KOPT-K1 (cell line): Measurements from ENCODE around the gene FARSB.
"Not testable (repeated sequence)": the region's sequence is repeated elsewhere in the genome, so short reads cannot be mapped to it uniquely, and the experiment has no call there.

Experiments
- H3K27ac ChIP-seq: fragments of 200-600 bp; sonication (generic); 2 replicates; pipeline ENCODE4 v1.5.1; 2016; ENCODE audit warnings: antibody characterized with exemption, mild to moderate bottlenecking, low read depth, low read length; ENCODE audit not compliant: poor library complexity, severe bottlenecking
- H3K36me3 ChIP-seq: fragments of 200-600 bp; sonication (generic); 2 replicates; pipeline ENCODE4 v1.5.1; 2017; ENCODE audit warnings: antibody characterized with exemption, mild to moderate bottlenecking, low read length, moderate library complexity; ENCODE audit not compliant: insufficient read depth
- H3K9me3 ChIP-seq: fragments of 200-600 bp; sonication (generic); 2 replicates; pipeline ENCODE4 v1.5.1; 2017; ENCODE audit warnings: antibody characterized with exemption, low read length, mild to moderate bottlenecking; ENCODE audit not compliant: insufficient read depth, poor library complexity, severe bottlenecking

FARSB gene

DNA sequence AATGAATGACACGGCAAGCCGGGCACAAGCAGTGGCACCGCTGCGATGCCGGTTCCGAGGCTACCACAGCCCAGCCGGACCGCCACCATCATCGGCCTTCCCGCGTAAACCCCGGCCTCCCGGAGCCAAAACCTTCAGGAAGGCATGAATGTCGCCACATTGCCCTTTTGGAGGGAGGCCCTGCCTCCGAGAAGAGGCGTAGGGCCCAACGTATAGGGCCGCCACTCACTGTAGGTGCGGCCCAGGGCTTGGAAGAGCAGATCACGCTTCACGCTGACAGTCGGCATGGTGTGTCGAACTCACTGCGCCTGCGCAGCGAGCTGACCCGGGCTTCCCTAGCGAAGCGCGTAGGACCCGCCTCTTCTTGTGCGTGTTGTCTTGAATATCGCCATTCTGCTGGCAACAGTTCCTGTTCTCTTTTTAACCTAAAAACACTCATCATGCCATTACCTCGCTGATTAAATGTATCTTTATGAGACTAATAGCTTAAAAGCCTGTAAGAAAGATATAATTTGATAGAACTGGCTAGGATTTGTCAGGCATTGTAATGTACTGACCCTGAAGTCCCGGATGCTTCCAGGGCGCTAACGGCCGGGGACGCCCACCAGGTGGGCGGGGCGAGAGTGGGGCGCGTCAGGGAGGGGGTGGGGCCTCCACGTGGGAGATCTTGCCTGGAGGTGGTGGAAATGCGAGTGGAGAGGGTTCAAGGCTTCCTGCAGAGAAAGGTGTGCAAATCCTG lies at the start of gene FARSB:
FARSB (minus strand) TSS at position 306 of the 739 bp plus-strand sequence; CDS start at position 287, 19 bp downstream.
- Histone ChIP-seq H3K9me3 (no peaks in the 10 kb centered on the region), H3K27ac (peak within 1 kb of the TSS; percentile 88)

DNA sequence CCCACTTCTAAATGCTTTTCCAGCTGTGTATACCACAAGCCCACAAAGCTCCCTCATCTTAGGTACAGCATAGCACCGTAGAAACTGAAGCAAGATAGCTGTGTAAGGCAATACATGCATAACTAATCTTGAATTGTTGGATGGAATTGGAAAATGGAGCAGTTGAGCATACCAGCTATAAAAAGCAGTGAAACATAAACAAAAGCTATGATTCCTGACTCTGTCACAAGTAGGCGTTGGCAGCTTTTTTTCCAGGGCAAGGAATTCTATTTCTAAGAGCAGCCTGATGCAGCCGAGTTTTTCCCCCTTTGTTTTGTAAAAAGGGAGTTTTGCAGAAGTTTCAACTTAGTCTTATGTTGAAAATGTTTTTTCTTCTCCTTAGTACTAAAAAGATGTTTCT lies 48.0 kb upstream of the FARSB start:
- no peak overlapping the region for H3K27ac ChIP-seq
- H3K9me3 ChIP-seq = no peaks in the 10 kb centered on the region
- H3K36me3 ChIP-seq = no peaks in the 10 kb centered on the region

More for the DNA sequence above, at the start of gene FARSB:
- 0 out of 2 replicates have a peak, but pooled peaks cover 1% of the 10 kb centered on the region for H3K36me3 ChIP-seq

DNA sequence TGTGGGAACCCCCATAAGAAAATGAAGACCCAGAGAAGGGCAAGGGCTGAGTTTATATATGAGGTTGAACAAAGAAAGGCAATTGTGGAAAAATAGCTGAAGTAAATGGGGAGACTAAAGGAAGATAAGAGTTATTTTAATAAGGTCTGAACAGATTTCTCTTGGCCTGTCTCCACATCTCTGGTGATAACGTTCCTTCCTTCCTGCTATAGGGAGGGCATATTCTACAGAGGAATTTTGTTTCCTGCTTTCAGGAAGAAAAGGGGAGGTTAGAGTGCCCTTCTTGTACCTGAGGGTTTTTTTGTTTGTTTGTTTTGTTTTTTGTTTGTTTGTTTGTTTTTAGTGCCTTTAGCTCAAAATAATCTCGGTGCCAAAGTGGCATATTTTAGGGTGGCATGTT lies 47.2 kb upstream of the FARSB start:
- Histone ChIP-seq H3K36me3 (no peaks in the 10 kb centered on the region), H3K27ac (no peak overlapping the region), H3K9me3 (no peaks in the 10 kb centered on the region)

DNA sequence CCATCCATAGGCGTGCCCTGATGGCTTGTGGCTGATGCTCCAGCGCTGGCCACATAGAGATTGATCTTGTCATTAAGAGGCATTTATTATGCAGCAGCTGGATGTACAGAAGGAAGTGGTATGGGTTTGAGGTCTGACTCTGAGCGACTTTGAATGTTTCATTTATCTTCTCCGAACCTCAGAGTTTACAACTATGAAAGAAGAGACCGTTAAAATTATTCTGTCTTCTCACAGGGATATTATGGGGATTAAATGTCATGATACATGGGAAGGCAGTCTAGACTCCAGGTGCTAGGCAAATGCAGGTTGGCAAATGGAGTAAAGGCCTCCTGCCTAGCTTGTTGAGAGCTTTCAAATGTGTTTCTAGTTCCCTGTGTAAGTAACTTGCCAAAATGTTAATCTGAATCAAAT lies 45.8 kb upstream of the FARSB start:
- H3K36me3 ChIP-seq = no peaks in the 10 kb centered on the region
- no peak overlapping the region for H3K27ac ChIP-seq
- H3K9me3 ChIP-seq = no peaks in the 10 kb centered on the region

DNA sequence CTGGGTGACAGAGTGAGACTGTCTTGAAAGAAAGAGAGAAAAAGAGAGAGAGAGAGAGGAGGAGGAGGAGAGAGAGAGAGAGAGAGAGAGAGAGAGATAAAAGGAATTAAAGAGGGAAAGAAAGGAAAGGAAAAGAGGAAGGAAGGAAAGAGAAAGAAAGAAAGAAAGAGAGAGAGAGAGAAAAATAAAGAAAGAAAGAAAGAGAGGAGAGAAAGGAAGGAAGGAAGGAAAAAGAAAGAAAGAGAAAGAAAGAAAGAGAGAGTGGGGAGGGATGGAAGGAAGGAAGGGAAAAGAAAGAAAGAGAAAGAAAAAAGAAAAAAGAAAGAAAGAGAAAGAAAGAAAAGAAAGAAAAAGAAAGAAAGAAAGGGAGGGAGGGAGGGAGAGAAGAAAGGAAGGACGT lies 45.3 kb upstream of the FARSB start:
- H3K27ac ChIP-seq = no peak overlapping the region
- no peaks in the 10 kb centered on the region for H3K9me3 ChIP-seq
- no peaks in the 10 kb centered on the region for H3K36me3 ChIP-seq

DNA sequence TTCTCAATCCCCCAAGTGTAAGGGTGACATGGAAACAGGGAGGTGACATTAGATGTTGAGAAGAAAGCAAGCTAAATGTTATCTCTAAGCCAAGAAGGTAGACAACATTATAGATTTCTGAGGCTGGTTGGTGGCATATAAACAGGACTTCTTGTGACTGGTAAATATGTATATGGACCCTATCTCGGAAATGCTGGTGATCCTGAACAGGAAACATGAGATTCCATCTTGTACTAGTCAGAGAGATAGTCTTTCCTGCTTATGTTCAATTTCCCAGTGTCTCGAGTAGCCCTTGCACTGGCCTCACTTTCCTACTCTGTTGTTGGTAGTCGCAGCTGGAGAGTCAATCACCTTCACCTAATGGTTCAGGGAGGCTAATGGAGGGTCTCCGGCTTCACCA lies 42.4 kb upstream of the FARSB start:
- H3K36me3 ChIP-seq = no peaks in the 10 kb centered on the region
- H3K27ac ChIP-seq = no peak overlapping the region

DNA sequence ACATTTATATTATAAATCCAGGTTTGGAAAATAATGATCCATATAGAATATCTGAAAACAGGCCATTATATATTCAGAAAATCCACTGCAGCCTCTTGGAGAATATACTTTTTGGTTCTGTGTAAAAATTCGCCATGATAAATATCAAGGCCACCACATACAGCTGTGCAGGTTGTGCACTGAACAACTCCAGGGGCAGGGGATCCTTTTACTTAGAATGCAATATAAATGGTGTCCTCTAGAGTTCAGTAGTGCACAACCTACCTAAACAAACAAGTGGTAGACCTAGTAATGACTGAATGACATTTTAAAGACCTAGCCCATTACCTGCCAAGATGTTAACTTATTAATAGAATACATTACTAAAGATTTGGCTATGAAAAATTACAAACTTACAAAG lies 37.9 kb upstream of the FARSB start:
- Histone ChIP-seq H3K36me3 (no peaks in the 10 kb centered on the region), H3K9me3 (no peaks in the 10 kb centered on the region), H3K27ac (no peak overlapping the region)

More for the DNA sequence above, 42.4 kb upstream of the FARSB start:
- no peaks in the 10 kb centered on the region for H3K9me3 ChIP-seq

DNA sequence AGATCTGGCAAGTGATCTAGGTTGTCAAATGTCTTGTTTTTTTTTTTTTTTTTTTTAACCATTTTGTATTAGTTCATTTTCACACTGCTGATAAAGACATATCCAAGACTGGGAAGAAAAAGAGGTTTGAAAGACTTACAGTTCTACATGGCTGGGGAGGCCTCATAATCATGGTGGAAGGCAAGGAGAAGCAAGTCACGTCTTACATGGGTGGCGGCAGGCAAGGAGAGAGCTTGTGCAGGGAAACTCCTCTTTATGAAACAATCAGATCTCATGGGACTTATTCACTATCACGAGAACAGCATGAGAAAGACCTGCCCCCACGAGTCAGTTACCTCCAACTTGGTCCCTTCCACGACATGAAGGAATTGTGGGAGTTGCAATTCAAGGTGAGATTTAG lies 37.5 kb upstream of the FARSB start:
- not testable (repeated sequence) for H3K9me3 ChIP-seq, H3K36me3 ChIP-seq, H3K27ac ChIP-seq

DNA sequence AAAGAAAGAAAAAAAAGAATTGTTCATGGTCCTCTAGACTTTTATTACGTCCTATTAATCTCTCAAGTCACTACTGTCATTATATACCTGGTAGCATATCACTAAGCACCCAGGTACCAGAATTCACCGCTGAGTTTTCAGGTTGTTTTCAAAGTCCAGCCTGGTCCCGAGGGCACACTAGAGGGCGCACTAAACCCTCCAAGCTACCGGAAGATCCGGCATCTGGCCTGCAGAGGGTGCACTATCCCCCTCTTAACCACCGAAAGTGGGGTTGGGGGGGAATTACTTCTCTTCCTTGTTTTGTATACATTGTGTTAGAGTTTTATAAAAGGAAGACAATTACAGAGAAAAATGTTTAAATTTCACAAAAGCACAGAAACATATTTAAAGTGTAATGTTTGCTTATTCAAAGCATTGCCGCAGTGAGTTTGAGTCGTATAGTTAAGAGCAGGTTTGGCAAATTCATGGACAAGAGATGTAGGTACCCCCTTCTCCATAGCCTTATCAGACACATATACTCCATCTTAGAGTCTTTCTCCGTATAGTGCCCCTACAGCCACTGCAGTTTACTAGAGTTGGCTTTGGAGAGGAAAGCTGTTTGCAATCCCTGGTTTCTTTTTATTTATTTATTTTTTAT lies 34.8 kb upstream of the FARSB start:
- H3K27ac ChIP-seq = no peak overlapping the region
- no peaks in the 10 kb centered on the region for H3K36me3 ChIP-seq
- no peaks in the 10 kb centered on the region for H3K9me3 ChIP-seq

DNA sequence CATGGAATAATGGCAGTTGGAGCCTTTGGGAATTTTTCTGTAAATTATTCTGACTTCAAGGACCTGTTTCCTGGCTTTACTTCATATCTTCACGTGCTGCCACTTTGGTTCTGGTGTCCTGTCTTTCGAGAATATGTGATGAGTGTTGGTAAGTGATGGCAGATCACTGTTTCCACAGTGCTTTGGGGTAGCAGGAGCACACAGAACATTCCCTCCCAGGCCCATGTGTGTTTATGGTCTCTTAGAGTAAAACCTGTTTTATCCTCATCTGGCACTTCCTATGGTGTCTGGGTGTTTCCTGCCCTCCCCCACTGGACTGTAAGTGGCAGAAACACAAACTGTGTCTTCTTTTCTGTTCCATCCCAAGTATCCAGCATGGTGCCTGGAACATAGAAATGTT lies 33.4 kb upstream of the FARSB start:
- no peaks in the 10 kb centered on the region for H3K36me3 ChIP-seq
- no peaks in the 10 kb centered on the region for H3K9me3 ChIP-seq
- no peak overlapping the region for H3K27ac ChIP-seq

DNA sequence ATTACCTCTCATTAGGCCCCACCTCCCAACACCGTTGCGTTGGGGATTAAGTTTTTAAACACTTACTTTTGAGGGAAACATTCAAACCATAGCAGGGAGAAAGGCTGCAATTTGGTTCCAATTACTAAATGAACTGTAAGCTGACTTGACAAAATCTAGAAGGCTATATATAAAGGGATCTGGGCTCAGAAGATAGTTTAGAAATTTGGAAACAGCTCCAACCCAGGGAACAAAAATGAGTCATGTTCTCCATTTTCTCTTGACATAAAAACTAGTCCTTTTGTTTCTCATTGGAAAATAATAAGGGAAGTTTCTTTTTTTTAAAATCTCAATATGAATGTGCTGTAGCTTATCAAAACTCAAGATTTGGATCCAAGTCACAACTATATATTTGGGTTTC lies 33.0 kb upstream of the FARSB start:
- Histone ChIP-seq H3K27ac (no peak overlapping the region), H3K36me3 (no peaks in the 10 kb centered on the region), H3K9me3 (no peaks in the 10 kb centered on the region)

DNA sequence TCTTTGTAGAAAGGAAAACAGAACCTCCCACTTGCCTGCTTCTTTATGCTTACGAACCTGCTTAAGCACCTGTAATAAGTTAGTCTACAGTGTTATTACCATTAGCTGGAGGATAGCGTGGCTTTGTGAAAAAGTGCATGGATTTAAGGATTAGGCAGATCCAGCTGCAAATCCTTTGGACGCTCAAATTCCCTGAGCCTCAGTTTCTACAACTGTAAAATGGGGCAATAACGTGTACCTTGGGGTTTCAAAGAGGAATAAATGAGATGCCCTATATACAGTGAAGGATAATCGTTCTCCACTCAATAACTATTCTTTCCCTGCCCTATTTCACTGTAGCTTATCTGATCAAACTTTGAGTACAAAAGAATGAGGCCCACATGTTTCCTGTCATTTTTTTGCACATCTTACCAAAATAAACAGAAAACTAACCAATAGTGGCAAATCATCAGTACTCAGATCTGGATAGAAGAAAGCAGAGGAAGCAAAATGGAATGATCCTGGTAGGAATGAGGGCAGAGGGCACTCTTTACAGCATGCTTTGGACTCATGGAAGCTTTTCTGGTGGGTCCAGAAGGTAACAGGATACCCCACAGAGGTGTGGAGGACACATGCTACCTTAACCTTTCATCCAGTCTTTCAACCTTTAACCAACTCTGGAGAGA lies 30.3 kb upstream of the FARSB start:
- H3K36me3 ChIP-seq = no peaks in the 10 kb centered on the region
- no peak overlapping the region for H3K27ac ChIP-seq
- H3K9me3 ChIP-seq = no peaks in the 10 kb centered on the region

DNA sequence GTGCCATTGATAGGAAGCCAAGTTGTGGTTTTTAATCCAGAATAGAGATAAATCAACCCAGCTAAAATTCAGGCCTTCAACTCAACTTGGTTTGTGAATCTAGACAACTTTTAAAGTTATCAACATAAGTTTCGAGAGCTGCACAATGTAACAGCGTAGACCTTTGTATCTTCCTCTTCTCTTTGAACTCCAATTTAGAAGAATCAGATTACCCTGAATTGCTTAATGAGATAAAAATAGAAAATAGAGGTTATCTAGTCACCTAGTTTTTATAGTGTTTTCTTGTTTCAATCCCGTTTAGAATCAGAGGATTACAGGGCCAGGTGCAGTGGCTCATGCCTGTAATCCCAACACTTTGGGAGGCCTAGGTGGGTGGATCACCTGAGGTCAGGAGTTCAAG lies 27.9 kb upstream of the FARSB start:
- H3K9me3 ChIP-seq = no peaks in the 10 kb centered on the region
- H3K36me3 ChIP-seq = no peaks in the 10 kb centered on the region
- no peak overlapping the region for H3K27ac ChIP-seq

DNA sequence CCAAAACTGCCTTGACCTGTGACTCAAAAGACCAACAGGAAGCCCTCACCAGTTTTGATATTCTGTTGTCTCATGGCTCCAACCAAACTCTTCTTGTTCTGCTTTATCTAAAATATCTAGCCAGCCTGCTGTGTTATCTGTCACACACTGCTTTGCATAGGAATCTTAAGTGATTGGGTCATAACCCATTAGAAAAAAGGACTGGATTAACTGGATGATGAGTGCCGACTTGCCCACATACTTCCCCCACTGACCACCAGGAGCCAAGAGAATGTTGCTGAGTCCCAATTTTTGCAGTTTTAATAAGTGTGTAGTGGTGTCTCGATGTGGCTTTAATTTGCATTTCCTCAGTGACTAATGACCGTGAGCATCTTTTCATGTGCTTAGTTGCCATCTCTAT lies 22.1 kb upstream of the FARSB start:
- Histone ChIP-seq H3K27ac (no peak overlapping the region), H3K36me3 (no peaks in the 10 kb centered on the region), H3K9me3 (no peaks in the 10 kb centered on the region)

DNA sequence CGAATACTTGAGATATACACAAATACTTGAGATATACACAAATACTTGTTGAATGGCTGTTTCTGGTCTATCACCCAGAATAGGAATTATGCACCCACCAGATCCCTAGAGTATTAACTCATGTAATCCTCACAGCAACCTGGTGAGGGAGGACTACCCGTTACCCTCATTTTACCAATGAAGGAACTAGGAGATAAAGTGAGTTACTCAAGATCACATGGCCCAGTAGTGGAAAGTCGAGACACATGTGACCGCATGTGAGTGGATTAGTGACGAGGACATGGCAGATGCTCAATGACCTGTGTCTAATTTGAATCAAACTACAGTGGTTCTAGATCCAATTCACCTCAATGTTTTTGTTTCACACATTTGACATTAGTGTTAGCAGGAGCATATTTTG lies 18.0 kb upstream of the FARSB start:
- Histone ChIP-seq H3K36me3 (no peaks in the 10 kb centered on the region), H3K27ac (no peak overlapping the region), H3K9me3 (no peaks in the 10 kb centered on the region)
